ENCODE results near the gene RUNX2. TPM values are rescaled to one million over a fixed set of nuclear protein-coding genes. Genes with fewer than 3 reads are reported as not detected.

The RUNX2 gene
- total and polyA plus RNA-seq, 9 of the 15 experiments (the other 6 are each of a cell fraction or from before 2014, with no cell fraction given), result 0.29 to 1.00 (median 0.43) TPM

DNA sequence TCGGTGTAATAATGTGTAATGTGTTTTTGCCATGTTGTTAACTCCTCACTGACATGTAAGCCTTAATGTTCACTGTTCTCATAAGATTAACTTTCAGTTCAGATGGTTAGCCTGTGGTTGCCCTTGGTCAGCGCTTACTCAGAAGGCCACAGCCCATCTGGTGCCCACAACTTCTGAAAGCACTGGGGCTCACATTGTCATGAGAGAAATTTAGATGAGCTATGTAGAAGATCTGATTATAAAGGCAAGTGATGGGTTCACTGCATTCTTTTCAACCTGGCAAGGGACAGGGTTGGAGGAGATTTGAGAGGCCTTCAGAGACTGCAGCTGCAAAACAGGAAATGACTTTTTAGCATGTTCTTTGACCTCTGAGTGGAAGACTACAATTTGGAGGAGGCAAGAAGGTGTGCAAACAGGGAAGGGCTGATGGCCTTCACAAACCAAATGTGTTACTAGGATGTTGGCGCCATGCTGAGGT is 291.9 kb downstream of the RUNX2 start:
- no peaks in the 10 kb centered on the region for H3K9me1 ChIP-seq (ENCODE audit: control insufficient read depth, insufficient read depth, low read length)
- no peak overlapping the region for H3K27ac ChIP-seq (ENCODE audit: extremely low read depth, low read depth, low read length)
- no peak overlapping the region for H3K4me2 ChIP-seq (ENCODE audit: insufficient read depth, low read length)
- no peaks in the 10 kb centered on the region for H4K20me1 ChIP-seq (replicated peaks; ENCODE audit: control insufficient read depth, insufficient read depth, low read length)
- DNase-seq (ENCODE audit: extremely low read depth in 1 of 4, low spot score in 3 of 4) (no peak), FAIRE-seq (no peak), ATAC-seq (no peak)
- no peak overlapping the region for H3K4me3 ChIP-seq
- intact Hi-C loops (cut with micrococcal nuclease), result no loop called here
- no TSS peak for BruUV-seq (replicated peaks)
- H3K9ac ChIP-seq (ENCODE audit: insufficient read depth in 1 of 2, low read depth in 2 of 2, low read length in 2 of 2), result no peak overlapping the region
- in situ Hi-C loops (cut with MboI), result no loop called here
- H3K36me3 ChIP-seq (ENCODE audit: control insufficient read depth, insufficient read depth, low read length), result no peaks in the 10 kb centered on the region
- no peaks in the 10 kb centered on the region for H3K4me1 ChIP-seq (replicated peaks in 1 of 2; ENCODE audit: control insufficient read depth in 2 of 2, insufficient read depth in 2 of 2, low read length in 2 of 2)
- no peaks in the 10 kb centered on the region for H3K79me2 ChIP-seq (ENCODE audit: control insufficient read depth, insufficient read depth, low read length)
- TF ChIP-seq MAZ (CRISPR knock-in tag; conservative IDR thresholded peaks at IDR 0.05 in 1 of 2, IDR thresholded peaks at IDR 0.05 in 1 of 2) (no peak), RBM39 (optimal IDR thresholded peaks at IDR 0.05; ENCODE audit: low read depth, low read length) (no peak), SMARCC2 (IDR thresholded peaks at IDR 0.05; ENCODE audit: low read depth) (no peak), ZKSCAN1 (IDR thresholded peaks at IDR 0.05; ENCODE audit: low read depth, low read length) (no peak), ZNF282 (CRISPR knock-in tag; IDR thresholded peaks at IDR 0.05) (no peak), ZNF778 (CRISPR knock-in tag; IDR thresholded peaks at IDR 0.05) (no peak), BHLHE40 (IDR thresholded peaks at IDR 0.05; ENCODE audit: low read length) (no peak)
- ChIA-PET POLR2A (interaction anchor here (0.7 to 1.1 kb wide), 2 partner anchors 9 to 13 kb away, joined by 3 to 4 read pairs; no protein-coding TSS in a partner anchor), CTCF (ENCODE audit: low intra/inter-chr PET ratio) (no interaction called here)
- H2AFZ ChIP-seq (ENCODE audit: low read depth, low read length), result no peak overlapping the region
- WGBS (ENCODE audit: insufficient coverage, low coverage, missing lambda C conversion rate), result 0% methylated on average over 3 of the region's 3 CpGs
- H3K27me3 ChIP-seq (ENCODE audit: control insufficient read depth in 2 of 2, insufficient read depth in 2 of 2, low read length in 2 of 2), result peaks cover 0 to 13% of the 10 kb centered on the region in 2 experiments; a peak in 3 of 5 replicates
- H3K9me3 ChIP-seq (replicated peaks; ENCODE audit: control insufficient read depth, insufficient read depth, low read depth, low read length), result no peaks in the 10 kb centered on the region

DNA sequence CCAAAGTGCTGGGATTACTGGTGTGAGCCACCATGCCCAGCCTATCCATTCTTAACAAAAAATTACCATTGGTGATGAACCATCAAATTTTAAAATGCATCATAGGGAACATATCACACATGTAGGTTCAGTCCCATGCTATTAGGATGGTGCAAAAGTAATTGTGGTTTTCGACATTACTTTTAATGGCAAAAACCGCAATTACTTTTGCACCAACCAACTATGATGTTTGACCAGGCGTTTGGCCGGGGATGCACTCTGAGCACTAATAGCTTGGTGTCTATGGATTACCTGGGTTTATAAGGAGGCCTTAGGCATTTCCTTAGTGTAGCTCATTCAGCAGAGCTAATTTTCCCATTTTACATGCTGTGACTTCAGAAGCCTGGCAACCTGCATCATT is 296.1 kb downstream of the RUNX2 start:
- intact Hi-C loops (cut with micrococcal nuclease) (no loop called here), in situ Hi-C loops (cut with MboI) (no loop called here)
- H4K20me1 ChIP-seq (replicated peaks; ENCODE audit: control insufficient read depth, insufficient read depth, low read length), result no peaks in the 10 kb centered on the region
- H3K4me3 ChIP-seq, result no peak overlapping the region
- FAIRE-seq (no peak), ATAC-seq (no peak), DNase-seq (ENCODE audit: extremely low read depth in 1 of 4, low spot score in 3 of 4) (no peak)
- H3K36me3 ChIP-seq (ENCODE audit: control insufficient read depth, insufficient read depth, low read length), result no peaks in the 10 kb centered on the region
- CTCF ChIA-PET (ENCODE audit: low intra/inter-chr PET ratio), result no interaction called here
- no peak overlapping the region for H3K9ac ChIP-seq (ENCODE audit: insufficient read depth in 1 of 2, low read depth in 2 of 2, low read length in 2 of 2)
- no peaks in the 10 kb centered on the region for H3K9me1 ChIP-seq (ENCODE audit: control insufficient read depth, insufficient read depth, low read length)
- H3K4me2 ChIP-seq (ENCODE audit: insufficient read depth, low read length), result no peak overlapping the region
- H3K79me2 ChIP-seq (ENCODE audit: control insufficient read depth, insufficient read depth, low read length), result no peaks in the 10 kb centered on the region
- H3K9me3 ChIP-seq (replicated peaks; ENCODE audit: control insufficient read depth, insufficient read depth, low read depth, low read length), result no peaks in the 10 kb centered on the region
- H3K27ac ChIP-seq (ENCODE audit: extremely low read depth, low read depth, low read length), result no peak overlapping the region
- peaks cover 0 to 4% of the 10 kb centered on the region in 2 experiments; a peak in 1 of 5 replicates for H3K27me3 ChIP-seq (ENCODE audit: control insufficient read depth in 2 of 2, insufficient read depth in 2 of 2, low read length in 2 of 2)
- BruUV-seq (replicated peaks), result no TSS peak
- 3% methylated on average over 4 of the region's 4 CpGs for WGBS (ENCODE audit: insufficient coverage, low coverage, missing lambda C conversion rate)
- no peaks in the 10 kb centered on the region for H3K4me1 ChIP-seq (replicated peaks in 1 of 2; ENCODE audit: control insufficient read depth in 2 of 2, insufficient read depth in 2 of 2, low read length in 2 of 2)
- POLR2A ChIA-PET, result no interaction called here
- no peak overlapping the region for H2AFZ ChIP-seq (ENCODE audit: low read depth, low read length)

All from K562 (cell line).